ENCODE measurements around the gene ADAM10.
A peak's percentile ranks its signal among the peaks of the same experiment; 100 is the strongest.

Gene ADAM10

DNA sequence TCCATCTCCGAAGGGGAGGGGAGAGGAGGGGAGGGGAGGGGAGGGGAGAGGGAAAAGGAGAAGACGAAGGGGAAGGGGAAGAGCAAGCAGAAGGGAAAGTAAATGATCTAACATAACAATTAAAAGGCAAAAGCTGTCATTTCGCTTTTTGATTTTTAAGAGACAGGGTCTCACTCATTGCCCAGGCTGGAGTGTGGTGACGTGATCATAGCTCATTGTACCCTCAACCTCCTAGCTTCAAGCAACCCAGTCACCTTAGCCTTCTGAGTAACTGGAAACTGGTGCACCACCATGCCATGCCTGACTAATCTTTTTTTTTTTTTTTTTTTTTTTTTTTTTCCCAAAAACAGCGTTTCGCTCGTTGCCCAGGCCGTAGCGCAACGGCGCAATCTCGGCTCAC, 22.6 kb downstream of the ADAM10 start:
- DNase-seq (ENCODE audit: extremely low spot score, insufficient read length, low read depth): no peak
- no peak for FAIRE-seq

DNA sequence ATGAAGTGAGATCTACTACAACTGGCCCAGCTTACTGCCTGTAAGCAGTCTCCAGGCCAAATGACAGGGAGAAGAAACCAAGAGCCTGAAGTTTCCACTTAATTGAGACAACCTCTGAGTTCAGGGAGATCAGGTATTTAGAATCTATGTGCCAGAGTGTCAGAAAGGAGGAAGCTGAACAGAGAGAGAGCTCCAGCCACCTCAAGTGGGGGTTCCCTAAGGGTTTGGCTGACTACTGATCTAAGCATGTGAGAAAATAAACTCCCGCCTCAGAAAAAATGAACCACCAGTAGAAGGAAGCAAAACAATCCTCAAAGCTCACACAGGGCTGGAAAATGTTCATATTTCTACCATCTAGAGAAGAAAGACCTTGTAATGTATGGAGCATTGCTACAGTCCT, 25.0 kb downstream of the ADAM10 start:
- peak; percentile 76 for FAIRE-seq

GRCh38 chr15:58717357-58717756, 32.1 kb downstream of the ADAM10 start:
- FAIRE-seq (no peak), DNase-seq (ENCODE audit: extremely low spot score, insufficient read length, low read depth) (no peak)

More for the DNA sequence above, 25.0 kb downstream of the ADAM10 start:
- DNase-seq (ENCODE audit: extremely low spot score, insufficient read length, low read depth): peak; percentile 20

DNA sequence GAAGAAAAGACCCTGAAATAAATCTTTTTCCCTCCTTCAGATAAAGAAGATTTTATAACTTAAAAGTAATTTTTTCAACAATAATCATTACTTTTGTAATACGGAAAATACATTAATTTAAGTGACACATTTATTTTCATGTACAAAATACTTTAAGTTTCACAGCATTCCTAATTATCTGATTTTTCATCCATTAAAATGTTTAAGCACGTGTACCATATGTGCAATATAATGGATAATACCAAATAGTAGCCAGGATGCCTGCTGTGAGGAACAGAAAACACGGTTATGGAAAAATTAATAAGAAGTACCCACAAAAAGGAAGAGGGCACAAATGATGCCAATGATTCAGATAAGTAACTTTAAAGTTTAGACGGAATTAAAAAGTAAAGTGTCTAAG, 33.5 kb downstream of the ADAM10 start:
- DNase-seq (ENCODE audit: extremely low spot score, insufficient read length, low read depth) (no peak), FAIRE-seq (no peak)

- no peak for DNase-seq (ENCODE audit: extremely low spot score, insufficient read length, low read depth)
- peak; percentile 63 for FAIRE-seq
Observed at GRCh38 chr15:58715266-58715917, 34.1 kb downstream of the ADAM10 start.

DNA sequence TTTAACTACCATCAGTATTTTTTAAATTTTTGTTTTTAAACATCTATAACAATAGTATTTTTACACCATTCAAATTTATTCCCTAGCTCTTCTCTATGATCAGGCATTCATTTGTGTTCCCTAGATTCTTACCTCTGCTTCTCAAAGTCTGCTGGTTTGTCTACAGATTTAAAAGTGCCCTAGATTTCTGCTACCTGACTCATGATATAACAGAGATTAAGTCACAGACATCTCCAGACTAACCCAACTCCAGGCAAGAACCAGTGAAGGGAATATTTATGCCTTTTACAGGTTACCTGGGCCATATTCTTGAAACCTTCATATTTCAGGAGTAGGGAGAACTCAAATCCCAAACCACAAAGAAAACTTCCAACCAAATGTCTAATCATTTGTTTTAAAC, 38.8 kb downstream of the ADAM10 start:
- DNase-seq (ENCODE audit: extremely low spot score, insufficient read length, low read depth): no peak
- no peak for FAIRE-seq

GRCh38 chr15:58707397-58707796, 42.1 kb downstream of the ADAM10 start:
- DNase-seq (ENCODE audit: extremely low spot score, insufficient read length, low read depth) (no peak), FAIRE-seq (no peak)

DNA sequence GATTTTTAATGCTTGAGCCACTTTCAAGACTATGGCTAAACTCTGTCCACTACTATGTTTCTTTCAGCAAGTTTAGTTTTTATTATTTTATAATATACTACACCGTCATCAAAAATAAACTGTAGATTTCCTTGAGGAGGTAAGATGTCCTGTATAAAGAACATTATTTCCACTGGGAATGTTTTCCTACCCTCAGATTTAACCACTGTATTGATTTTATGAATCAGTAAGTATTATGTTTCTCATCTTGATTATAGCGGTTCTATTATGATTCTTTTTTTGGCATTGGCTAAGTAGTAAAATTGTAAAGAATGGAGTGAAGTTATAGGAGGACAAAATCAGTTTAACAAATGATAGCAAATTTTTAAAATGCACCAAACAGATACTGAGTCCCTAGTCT, 44.4 kb downstream of the ADAM10 start:
- DNase-seq (ENCODE audit: extremely low spot score, insufficient read length, low read depth): no peak
- no peak for FAIRE-seq

- no peak for FAIRE-seq
- no peak for DNase-seq (ENCODE audit: extremely low spot score, insufficient read length, low read depth)
Observed at GRCh38 chr15:58704155-58704865, 45.2 kb downstream of the ADAM10 start.

GRCh38 chr15:58703610-58704009, 45.9 kb downstream of the ADAM10 start:
- DNase-seq (ENCODE audit: extremely low spot score, insufficient read length, low read depth): no peak
- peak; percentile 5 for FAIRE-seq

DNA sequence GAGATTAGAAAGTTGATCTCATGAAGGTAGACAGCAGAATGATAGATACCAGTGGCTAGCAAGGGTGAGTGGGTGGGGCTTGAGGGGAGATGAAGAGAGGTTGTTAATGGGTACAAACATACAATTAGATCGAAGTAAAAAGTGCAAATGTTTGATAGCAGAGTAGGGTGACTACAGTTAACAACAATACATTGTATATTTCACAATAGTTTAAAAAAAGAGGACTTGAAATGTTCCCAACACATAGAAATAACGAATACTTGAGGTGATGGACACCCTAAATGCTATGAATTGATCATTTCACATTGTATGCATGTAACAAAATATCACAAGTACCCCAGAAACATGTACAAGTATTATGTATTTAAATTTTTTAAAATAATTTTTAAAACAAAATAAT, 47.3 kb downstream of the ADAM10 start:
- FAIRE-seq: no peak
- DNase-seq (ENCODE audit: extremely low spot score, insufficient read length, low read depth): no peak

GRCh38 chr15:58701376-58701775, 48.1 kb downstream of the ADAM10 start:
- FAIRE-seq: no peak

DNA sequence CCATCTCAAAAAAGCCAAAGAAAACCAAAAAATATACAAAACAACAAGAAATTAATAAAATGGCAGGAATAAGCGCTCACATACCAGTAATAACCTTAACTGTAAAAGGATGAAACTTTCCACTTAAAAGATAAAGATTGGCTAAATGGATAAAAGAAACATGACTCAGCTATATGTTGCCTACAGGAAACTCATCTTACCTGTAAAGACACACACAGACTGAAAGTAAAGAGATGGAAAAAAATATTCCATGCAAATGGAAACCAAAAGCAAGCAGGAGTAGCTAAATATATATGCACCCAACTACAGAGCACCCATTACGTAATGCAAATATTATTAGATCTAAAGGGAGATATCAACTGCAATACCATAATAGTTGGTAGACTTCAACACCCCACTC, 49.7 kb downstream of the ADAM10 start:
- no peak for FAIRE-seq
- DNase-seq (ENCODE audit: extremely low spot score, insufficient read length, low read depth): no peak

More at GRCh38 chr15:58701376-58701775, 48.1 kb downstream of the ADAM10 start:
- DNase-seq (ENCODE audit: extremely low spot score, insufficient read length, low read depth): no peak

- DNase-seq (ENCODE audit: extremely low spot score, insufficient read length, low read depth) (no peak), FAIRE-seq (no peak)
Observed at GRCh38 chr15:58698887-58699641, 50.4 kb downstream of the ADAM10 start.

DNA sequence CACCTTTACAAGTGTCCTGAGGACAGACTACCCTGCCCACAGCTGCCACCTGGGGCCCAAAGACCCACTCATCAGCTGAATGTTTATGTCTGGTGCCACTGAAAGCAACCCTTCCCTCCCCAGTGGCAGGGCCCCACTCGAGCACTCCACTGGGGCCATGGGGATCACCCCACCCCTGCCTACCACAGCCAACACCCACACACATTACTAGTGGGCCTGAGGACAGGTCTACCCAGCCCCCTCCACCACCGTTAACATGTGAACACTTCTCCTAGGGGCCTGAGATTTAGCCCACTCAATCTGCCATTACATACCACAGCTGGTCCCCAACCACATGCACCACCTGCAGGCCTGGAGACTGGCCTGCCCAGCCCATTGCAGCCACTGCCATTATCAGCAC, 52.3 kb downstream of the ADAM10 start:
- FAIRE-seq (no peak), DNase-seq (ENCODE audit: extremely low spot score, insufficient read length, low read depth) (no peak)

- FAIRE-seq (no peak), DNase-seq (ENCODE audit: extremely low spot score, insufficient read length, low read depth) (no peak)
Observed at GRCh38 chr15:58696738-58697137, 52.8 kb downstream of the ADAM10 start.

- FAIRE-seq: no peak
- DNase-seq (ENCODE audit: extremely low spot score, insufficient read length, low read depth): no peak
Observed at GRCh38 chr15:58694641-58695398, 54.7 kb downstream of the ADAM10 start.

DNA sequence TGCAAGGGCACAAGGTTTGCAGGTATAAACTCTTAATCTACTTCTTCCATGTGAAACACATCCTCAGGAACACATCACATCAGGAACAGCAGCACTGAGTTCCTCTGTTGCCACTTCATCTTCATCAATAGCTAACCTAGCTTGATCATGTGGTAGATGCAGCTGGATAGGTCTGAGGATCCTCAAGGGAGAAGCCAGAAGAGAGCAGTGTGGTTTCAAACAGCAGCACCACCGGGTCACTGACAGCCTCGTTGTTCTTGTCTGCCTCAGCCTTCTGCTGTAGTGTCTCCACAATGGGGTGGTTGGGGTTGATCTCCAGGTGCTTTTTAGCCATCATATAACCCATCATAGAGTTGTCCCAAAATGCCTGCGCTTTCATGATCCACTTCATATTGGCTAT, 58.8 kb downstream of the ADAM10 start:
- peak; percentile 73 for FAIRE-seq
- no peak for DNase-seq (ENCODE audit: extremely low spot score, insufficient read length, low read depth)

GRCh38 chr15:58689646-58690045, 59.9 kb downstream of the ADAM10 start:
- FAIRE-seq: no peak

DNA sequence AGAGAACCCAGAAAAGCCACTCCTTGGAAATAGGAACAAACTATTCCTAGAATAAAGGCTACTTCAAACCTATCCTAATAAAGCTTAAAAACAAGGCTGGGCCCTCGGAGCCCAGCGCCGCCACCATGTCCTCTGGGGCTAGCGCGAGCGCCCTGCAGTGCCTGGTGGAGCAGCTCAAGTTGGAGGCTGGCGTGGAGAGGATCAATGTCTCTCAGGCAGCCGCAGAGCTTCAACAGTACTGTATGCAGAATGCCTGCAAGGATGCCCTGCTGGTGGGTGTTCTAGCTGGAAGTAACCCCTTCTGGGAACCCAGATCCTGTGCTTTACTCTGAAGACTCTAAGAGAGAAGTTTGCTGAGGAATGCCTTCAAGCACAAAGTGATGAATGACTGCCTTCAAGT, 63.2 kb downstream of the ADAM10 start:
- FAIRE-seq (no peak), DNase-seq (ENCODE audit: extremely low spot score, insufficient read length, low read depth) (no peak)

More at GRCh38 chr15:58689646-58690045, 59.9 kb downstream of the ADAM10 start:
- DNase-seq (ENCODE audit: extremely low spot score, insufficient read length, low read depth): no peak
